HG02870 (cell line): ENCODE measurements around the gene ICAM1.
"Not testable (repeated sequence)": the region's sequence is repeated elsewhere in the genome, so short reads cannot be mapped to it uniquely, and the experiment has no call there.

Experiments used
- ATAC-seq: cut with Tn5 transposase; IDR thresholded peaks from one replicate; pipeline ENCODE4 v1.9.1; 2021; ENCODE audit warnings: mild to moderate bottlenecking, moderate library complexity; ENCODE audit not compliant: unreplicated experiment

The ICAM1 gene

DNA sequence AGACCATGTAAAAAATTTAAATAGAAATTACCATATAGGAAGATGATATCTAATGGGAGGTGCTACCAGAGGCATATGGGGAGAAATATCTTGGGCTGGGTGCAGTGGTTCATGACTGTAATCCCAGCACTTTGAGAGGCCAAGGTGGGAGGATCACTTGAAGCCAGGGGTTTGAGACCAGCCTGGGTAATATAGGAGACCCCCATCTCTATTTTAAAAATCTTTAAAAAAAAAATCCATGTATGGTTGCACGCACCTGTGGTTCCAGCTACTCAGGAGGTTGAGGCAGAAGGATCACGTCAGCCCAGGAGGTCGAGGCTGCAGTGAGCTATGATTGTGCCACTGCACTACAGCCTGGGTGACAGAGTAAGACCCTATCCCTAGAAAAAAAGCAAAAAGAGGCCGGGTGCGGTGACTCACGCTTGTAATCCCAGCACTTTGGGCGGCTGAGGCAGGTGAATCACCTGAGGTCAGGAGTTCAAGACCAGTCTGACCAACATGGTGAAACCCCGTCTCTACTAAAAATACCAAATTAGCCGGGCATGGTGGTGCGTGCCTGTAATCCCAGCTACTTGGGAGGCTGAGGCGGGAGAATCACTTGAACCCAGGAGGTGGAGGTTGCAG is 29.0 kb upstream of the ICAM1 start:
- ATAC-seq, result not testable (repeated sequence)

DNA sequence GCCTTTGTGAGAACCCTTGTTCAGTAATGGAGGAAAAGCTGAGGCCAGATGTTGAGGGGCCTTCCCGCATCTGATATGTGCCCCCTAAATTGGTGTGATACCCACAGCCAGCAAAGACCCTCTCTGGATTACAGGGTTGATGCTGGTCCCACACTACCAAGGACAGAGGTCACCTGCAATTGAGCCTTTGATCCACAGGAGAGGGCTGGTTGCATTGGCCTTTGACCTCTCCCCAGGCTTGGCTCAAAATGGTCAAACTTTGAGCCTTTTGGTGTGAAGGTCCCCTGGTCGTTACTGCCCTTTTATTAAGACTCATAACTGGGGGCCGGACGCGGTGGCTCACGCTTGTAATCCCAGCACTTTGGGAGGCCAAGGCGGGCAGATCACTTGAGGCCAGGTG is 27.3 kb upstream of the ICAM1 start:
- no peak for ATAC-seq

DNA sequence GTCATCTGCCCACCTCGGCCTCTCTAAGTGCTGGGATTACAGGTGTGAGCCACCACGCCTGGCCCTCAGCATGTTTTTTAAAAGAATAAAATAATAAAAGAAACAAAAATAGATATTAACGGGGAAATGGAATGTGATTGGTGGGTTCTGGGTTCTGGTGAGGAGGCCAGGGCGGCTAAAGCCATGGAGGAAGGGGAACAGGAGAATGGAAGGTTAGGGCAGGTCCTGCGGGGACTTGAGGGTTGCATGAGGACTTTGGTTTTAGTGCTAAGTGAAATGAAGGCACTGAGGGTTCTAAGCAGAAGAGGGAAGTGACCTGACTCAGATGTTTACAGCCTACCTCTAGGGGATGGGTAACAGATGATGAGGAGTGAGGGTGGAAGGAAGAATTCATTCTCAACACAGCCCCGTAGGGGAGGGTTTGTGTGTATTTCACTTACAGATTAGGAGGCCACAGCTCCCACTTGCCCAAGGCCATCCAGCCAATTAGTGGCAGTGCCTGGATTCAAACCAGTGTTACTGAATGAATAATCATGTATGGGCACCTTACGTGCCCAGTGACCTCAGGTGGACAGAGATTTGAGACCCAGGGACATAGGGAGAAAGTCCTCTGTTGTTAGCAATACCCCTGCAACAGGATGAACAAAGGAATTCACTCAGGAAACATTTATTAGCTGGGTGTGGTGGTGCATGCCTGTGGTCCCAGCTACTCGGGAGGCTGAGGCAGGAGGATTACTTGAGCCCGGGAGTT is 25.6 kb upstream of the ICAM1 start:
- ATAC-seq, result no peak

DNA sequence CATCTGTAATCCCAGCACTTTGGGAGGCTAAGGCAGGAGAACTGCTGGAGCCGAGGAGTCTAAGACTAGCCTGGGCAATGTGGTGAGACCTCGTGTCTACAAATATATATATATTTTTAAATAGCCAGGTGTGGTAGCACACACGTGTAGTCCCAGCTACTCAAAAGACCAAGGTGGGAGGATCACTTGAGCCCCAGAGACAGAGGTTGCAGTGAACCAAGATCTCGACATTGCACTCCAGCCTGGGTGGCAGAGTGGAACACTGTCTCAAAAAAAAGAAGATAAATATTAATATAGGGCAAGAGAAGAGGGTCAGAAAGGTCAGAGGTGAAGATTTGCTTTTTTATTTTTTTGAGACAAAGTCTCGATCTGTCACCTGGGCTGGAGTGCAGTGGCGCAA is 24.4 kb upstream of the ICAM1 start:
- ATAC-seq, result no peak

DNA sequence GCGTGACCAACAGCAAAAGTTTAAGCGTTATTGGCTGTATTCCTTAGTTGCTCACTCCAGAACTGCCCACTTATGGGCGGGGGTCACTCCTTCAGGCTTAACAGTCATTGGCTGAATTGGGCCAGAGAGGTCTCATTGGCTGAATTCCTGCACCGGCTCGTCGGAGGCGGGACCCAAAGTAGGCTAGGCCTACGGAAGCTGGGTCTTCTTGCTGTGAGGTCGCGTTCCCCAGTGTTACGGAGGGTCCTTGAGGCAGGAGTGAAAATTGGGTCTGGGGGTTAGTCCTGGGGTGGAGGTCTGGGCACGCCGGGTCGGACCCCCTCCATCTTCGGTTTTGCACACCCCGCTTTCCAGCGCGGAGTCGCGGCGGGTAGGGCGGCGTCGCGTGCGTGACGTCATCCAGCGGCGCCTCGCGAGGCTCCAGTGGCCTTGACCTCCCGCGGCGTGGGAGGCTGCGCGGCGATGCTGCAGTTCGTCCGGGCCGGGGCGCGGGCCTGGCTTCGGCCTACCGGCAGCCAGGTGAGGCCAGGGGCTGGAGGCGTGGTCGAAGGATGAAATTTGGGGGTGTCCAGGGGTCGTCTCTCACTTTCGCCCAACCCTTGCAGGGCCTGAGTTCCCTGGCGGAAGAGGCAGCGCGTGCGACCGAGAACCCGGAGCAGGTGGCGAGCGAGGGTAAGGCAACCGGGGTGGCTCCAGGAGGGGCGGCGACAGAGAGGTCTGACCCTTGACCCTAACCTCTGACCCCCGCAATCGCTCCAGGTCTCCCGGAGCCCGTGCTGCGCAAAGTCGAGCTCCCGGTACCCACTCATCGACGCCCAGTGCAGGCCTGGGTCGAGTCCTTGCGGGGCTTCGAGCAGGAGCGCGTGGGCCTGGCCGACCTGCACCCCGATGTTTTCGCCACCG is 18.9 kb upstream of the ICAM1 start, which contains the start of gene MRPL4:
Gene MRPL4, plus strand, starts transcription at position 423 of the 903 bp plus-strand sequence. Its CDS starts 40 bp downstream, at position 463.
- ATAC-seq, result peak; percentile 78

DNA sequence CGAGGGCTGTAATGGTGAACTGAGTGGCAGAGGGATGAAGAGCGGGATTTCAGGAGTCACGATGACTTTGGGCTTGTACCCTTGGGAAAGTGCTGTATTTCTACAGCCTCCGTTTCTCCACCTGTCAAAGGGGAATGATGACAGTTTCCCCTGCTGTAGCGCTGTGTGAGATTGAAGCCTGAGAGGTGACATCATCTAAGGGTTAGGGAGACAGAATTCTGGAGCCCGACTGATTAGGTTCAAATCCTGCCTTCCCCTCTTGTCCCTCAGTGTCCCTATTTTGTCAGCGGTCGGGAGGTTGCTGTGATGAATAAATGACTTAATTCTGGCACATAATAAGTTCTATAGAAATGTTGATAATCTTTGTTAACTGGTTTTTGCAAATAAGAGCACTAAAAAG is 18.2 kb upstream of the ICAM1 start:
- no peak for ATAC-seq

DNA sequence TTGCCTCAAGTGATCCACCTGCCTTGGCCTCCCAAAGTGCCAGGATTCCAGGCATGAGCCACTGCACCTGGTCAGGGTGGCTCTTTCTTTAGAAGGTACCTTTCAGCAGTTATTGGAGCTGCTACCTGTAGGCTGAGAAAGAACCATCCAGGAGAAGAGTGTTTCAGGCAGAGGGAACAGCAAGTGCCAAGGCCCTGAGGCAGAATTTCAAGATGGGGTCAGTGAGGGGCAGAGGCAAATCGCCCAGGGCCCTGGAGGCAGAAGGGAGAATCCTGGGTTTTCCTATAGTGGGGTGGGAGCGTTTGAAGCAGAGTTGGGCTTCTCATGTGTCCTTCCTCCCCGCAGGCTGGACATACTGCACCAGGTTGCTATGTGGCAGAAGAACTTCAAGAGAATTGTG is 16.7 kb upstream of the ICAM1 start:
- ATAC-seq, result no peak

DNA sequence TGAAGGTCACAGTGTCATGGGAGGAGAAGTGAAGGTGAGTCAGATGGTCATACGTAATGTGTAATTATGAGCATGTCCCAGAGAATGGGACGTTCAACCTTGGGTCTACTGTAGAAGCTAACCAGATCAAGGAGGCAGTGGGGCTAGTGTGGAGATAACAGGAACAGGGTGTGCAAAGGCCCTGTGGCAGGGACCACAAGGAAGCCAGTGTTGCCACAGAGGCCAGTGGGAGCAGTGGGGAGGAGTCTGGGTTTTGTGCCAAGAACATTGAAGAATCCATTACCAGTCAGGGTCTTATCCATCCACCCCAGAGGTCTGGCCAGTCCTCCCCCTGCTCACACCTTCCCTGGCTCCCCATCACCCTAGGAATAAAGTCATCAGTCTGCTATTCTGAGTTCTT is 15.6 kb upstream of the ICAM1 start:
- ATAC-seq, result no peak

DNA sequence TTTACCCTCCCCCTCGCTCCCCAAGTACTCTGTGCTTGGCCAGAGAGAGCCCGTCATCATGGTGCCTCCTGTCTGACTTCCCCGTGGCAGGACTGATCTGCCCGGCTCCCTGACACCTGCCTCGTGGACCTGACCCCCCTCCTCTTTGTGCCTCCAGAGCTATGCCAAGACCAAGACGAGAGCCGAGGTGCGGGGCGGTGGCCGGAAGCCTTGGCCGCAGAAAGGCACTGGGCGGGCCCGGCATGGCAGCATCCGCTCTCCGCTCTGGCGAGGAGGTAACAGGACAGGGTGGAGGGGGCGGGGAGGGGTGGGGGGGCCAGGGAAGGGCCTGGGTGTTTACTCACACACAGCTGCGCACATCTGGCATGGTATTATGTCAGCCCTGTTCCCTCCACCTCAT is 14.4 kb upstream of the ICAM1 start:
- ATAC-seq, result no peak

DNA sequence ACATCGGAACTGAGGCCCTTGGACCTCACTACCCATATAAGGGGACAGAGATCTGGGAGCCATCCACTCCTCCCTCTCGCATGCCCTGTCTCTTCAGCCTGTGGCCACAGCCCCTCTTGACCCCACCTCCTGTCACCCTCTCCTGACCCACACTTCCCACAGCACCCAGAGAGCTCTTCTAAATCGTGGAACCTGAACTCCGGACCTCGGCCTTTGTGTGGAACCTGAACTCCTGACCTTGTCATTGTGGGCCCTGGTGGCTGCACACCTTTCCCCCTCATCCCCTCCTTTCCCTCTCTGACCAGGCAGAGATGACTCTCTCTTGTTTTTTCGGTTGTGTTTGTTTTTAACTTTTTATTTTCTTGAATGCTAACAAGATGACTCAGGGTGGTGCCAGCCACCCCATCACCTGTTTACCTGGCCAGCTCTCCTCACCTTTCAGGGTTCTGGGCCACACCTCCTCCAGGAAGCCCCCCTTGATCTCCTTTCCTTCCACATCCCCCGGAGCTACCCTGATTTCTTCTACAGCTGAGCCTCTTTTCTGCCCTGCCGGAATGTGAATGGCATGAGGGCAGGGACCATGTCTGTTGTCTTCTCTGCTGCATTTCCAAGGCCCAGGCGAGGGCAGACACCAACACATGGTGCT is 13.8 kb upstream of the ICAM1 start:
- no peak for ATAC-seq

DNA sequence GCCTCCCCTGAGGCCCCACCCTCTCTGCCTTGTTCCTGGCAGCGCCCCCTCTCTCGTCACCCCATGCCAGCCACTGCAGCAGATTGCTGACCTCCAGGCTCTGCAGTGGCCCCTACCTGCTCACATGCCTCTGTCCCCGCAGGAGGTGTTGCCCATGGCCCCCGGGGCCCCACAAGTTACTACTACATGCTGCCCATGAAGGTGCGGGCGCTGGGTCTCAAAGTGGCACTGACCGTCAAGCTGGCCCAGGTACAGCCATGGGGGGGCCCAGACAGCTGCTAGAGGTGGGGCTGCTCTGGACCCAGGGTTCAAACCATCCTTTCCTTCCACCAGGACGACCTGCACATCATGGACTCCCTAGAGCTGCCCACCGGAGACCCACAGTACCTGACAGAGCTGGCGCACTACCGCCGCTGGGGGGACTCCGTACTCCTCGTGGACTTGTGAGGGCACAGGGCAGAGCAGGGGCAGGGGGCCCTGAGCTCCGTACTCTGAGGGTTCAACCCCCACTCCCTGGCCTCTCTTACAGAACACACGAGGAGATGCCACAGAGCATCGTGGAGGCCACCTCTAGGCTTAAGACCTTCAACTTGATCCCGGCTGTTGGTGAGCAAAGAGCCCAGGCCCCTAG is 12.7 kb upstream of the ICAM1 start:
- no peak for ATAC-seq

DNA sequence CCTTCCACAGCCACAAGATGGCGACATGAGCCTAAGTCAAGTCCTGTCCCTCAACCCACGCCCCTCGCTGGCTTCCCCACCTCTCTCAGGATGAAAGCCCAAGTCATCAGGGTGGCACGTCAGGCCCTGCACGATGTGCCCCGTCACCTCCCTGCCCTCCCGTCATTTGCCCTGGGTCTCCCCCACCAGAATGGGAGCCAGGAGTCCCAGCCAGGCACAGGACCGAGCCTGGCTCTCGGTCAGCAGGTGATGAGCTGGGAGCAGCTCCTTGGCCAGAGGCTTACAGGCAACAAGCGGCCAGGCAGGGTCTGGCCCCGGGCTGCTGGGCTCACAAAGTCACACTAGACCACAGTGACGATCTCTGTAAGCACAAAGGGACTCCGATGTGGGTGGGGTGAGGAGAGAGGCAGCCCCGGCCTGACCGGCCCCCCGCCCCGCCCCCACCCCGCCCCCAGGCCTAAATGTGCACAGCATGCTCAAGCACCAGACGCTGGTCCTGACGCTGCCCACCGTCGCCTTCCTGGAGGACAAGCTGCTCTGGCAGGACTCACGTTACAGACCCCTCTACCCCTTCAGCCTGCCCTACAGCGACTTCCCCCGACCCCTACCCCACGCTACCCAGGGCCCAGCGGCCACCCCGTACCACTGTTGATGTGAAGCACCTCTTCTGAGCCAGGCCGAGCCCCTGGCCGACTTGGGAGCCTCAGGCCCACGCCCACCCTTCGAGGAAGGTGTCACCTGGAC is 11.6 kb upstream of the ICAM1 start:
- ATAC-seq, result no peak

DNA sequence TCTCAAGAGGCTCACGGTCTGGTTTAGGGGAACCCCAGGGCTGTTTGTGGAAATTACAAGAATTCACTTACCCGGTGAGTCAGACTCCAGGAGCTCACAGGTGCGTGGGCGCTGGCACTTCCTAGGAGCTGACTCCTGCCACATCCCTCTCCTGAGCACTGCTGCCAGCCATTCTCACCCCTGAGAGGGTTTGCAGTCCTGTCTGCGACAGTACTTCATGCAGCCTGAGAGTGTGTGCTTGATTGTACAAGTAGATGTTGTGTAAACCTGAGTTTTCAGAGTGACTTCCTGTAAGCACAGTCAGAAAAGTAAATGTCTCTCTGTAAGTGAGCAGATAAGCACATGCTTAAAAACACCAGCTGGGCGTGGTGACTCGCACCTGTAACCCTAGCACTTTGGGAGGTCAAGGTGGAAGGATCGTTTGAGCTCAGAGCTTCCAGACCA is 10.8 kb upstream of the ICAM1 start:
- no peak for ATAC-seq

DNA sequence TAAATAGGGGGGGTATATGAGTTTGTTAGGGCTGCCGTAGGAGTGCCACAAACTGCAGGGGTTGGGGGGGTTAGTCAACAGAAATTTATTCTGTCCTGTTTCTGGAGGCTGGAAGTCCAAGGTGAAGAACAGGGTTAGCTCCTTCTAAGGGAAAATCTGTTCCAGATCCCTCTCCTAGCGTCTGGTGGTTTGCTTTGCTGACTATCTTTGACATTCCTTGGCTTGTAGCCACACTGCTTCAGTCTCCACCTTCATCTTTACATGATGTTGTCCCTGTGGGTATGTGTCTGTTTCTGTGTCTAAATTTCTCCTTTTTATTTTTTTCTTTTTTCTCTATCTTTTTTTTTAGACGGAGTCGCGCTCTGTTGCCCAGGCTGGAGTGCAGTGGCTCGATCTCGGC is 8.1 kb upstream of the ICAM1 start:
- no peak for ATAC-seq

DNA sequence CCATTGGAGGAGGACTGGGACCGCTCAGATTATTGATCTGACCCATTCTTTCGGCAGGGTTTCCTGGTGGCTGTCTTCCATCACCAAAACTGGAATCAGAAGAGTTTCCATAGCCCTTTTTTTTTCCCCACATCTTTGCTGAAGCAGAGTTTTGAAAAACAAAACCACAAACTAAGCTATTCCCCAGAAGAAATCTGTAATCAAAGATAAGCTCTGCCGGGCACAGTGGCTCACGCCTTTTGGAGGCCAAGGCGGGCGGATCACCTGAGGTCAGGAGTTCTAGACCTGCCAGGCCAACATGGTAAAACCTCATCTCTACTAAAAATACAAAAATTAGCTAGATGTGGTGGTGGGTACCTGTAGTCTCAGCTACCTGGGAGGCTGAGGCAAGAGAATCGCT is 4.2 kb upstream of the ICAM1 start:
- no peak for ATAC-seq

DNA sequence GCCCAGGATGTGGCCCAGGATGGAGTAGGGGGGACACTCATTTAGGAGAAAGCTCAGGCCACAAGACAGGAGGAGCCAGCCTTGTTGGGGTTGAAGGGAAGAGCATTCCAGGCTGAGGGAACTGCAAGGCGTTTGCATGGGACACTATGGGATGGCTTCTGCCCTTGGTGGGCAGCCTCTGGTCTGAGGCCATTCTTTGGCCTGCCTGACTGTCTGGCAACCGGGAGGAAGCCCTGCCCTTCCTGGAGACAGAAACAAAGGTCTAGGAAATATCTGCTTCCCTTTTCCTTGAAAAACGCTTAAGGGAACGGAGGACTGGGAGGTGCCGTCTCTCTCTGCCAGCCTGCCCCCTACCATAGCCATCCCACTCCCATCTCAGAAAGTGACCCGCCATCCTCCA is 2.8 kb upstream of the ICAM1 start:
- no peak for ATAC-seq

DNA sequence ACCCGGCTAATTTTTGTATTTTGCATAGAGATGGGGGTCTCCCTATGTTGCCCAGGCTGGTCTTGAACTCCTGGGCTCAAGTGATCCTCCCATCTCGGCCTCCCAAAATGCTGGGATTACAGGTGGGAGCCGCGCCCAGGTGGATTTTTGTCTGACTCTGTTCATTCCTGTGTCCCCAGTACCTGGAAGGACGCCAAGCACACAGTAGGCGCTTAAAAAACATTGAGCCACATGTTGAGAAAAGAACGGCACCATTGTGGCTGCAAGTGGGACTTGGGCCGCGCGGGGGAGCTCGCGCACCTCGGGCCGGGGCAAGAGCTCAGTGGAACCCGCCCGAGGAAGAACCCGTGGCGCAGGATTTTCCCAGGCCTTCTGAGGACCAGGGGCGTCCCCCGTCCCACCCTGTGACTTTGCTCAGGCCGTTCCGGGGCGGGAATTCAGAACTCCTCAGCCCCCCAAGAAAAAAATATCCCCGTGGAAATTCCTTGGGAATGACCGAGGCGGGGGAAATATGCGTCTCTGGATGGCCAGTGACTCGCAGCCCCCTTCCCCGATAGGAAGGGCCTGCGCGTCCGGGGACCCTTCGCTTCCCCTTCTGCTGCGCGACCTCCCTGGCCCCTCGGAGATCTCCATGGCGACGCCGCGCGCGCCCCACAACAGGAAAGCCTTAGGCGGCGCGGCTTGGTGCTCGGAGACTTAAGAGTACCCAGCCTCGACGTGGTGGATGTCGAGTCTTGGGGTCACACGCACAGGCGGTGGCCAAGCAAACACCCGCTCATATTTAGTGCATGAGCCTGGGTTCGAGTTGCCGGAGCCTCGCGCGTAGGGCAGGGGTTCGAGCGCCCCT is 1.4 kb upstream of the ICAM1 start:
- no peak for ATAC-seq

DNA sequence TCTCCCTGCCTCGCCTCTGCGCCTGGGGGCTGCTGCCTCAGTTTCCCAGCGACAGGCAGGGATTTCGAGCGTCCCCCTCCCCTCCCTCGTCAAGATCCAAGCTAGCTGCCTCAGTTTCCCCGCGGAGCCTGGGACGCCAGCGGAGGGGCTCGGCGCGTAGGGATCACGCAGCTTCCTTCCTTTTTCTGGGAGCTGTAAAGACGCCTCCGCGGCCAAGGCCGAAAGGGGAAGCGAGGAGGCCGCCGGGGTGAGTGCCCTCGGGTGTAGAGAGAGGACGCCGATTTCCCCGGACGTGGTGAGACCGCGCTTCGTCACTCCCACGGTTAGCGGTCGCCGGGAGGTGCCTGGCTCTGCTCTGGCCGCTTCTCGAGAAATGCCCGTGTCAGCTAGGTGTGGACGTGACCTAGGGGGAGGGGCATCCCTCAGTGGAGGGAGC is 722 bp upstream of the ICAM1 start:
- ATAC-seq, result peak; percentile 38

DNA sequence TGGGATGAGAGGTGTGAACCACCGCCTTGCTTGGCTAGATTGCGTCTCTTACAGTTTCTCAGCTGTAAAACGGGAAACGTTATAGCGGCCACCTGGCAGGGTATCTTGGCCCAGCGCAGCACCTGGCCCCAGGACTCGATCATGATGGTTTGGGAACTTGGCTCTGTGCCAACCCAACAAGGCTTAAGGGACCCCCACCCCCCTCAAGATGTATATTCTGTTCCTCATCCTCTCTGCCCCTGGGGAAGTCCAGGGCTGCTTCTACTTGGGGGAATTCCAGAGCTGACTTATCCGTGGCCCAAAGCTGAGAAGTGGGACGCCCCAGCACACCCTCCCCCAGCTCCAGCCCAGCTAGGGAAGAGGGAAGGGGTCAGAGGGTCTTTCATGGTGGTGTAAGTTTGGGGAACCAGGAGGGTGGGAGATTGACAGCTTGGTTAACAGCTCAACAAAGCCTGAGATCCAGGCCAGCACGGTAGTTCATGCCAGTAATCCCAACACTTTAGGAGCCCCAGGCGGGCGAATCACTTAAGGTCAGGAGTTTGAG is 695 bp downstream of the ICAM1 start:
- ATAC-seq, result no peak
